Smooth muscle cell (in vitro differentiated cells): ENCODE results near the gene ETHE1. TPM values are rescaled to one million over a fixed set of nuclear protein-coding genes. Genes with fewer than 3 reads are reported as not detected.

Experiments used
- DNase-seq: peaks from one replicate; lab custom pipeline; 2025; ENCODE audit not compliant: unreplicated experiment; lab: John Stamatoyannopoulos, UW
- H2AFZ ChIP-seq: fragments of 200-600 bp; sonication (generic); 2 replicates; pipeline ENCODE4 v1.6.0; 2016; ENCODE audit warnings: antibody characterized with exemption, low read depth, mild to moderate bottlenecking
- H3F3A ChIP-seq: fragments of 200-600 bp; sonication (generic); 2 replicates; pipeline ENCODE4 v1.6.0; 2017; ENCODE audit warnings: antibody characterized with exemption, low read depth
- H3K27ac ChIP-seq: fragments of 200-600 bp; sonication (generic); 2 replicates; pipeline ENCODE4 v1.5.1; 2016; ENCODE audit warnings: low read depth, mild to moderate bottlenecking
- H3K27me3 ChIP-seq: fragments of 200-600 bp; sonication (generic); 2 replicates; pipeline ENCODE4 v1.6.1; 2016; ENCODE audit warnings: low read depth, mild to moderate bottlenecking
- H3K36me3 ChIP-seq: fragments of 200-600 bp; sonication (generic); 2 replicates; pipeline ENCODE4 v1.5.1; 2016; ENCODE audit warnings: low read depth
- H3K4me1 ChIP-seq: fragments of 200-600 bp; sonication (generic); 2 replicates; pipeline ENCODE4 v1.5.1; 2016; ENCODE audit warnings: low read depth
- H3K4me2 ChIP-seq: fragments of 200-600 bp; sonication (generic); 2 replicates; pipeline ENCODE4 v1.6.0; 2016; ENCODE audit warnings: mild to moderate bottlenecking
- H3K4me3 ChIP-seq: fragments of 200-600 bp; sonication (generic); 2 replicates; pipeline ENCODE4 v1.5.1; 2016; ENCODE audit warnings: mild to moderate bottlenecking
- H3K79me2 ChIP-seq: fragments of 200-600 bp; sonication (generic); 2 replicates; pipeline ENCODE4 v1.6.0; 2016; ENCODE audit warnings: low read depth, mild to moderate bottlenecking
- H3K9ac ChIP-seq: fragments of 200-600 bp; sonication (generic); 2 replicates; pipeline ENCODE4 v1.6.0; 2016; ENCODE audit warnings: low read depth
- H3K9me3 ChIP-seq: fragments of 200-600 bp; sonication (generic); replicated peaks from 2 replicates; pipeline ENCODE4 v1.5.1; 2016; ENCODE audit warnings: low read depth
- H4K20me1 ChIP-seq: fragments of 200-600 bp; sonication (generic); 2 replicates; pipeline ENCODE4 v1.6.0; 2016; ENCODE audit warnings: low read depth
- CTCF ChIP-seq: fragments of 200-600 bp; sonication (generic); IDR thresholded peaks from 2 replicates; pipeline ENCODE4 v1.5.1; 2017; ENCODE audit warnings: borderline replicate concordance, mild to moderate bottlenecking, antibody characterized with exemption; ENCODE audit not compliant: insufficient read depth, poor library complexity, severe bottlenecking
- WGBS: methylation state at CpG from one replicate; pipeline ENCODE4 v1.1.7; 2016; ENCODE audit warnings: low lambda C conversion rate; 5-methylcytosine and 5-hydroxymethylcytosine counted together
- polyA plus RNA-seq: library from polyadenylated mRNA; unstranded; fragments of >200 nt; fragmentation: Nextera tagmentation; extraction: Ambion mirVana; gene quantifications from 2 replicates; pipeline ENCODE4 v1.2.1, GENCODE V29; 2016
- total RNA-seq: library from RNA; depleted of rRNA; stranded (reverse); fragments of >200 nt; gene quantifications from 2 replicates; pipeline ENCODE4 v1.2.3, GENCODE V29; 2014

The ETHE1 gene
- total and polyA plus RNA-seq, 2 experiments from 2014 or later: 61.1 to 61.4 TPM

- Histone ChIP-seq H3K36me3 (no peaks in the 10 kb centered on the region), H3K9ac (no peak overlapping the region), H3K27ac (no peak overlapping the region), H3K4me2 (no peak overlapping the region), H3K79me2 (no peaks in the 10 kb centered on the region), H2AFZ (no peak overlapping the region), H3F3A (no peaks in the 10 kb centered on the region), H3K9me3 (no peaks in the 10 kb centered on the region), H3K4me3 (no peak overlapping the region), H3K4me1 (no peaks in the 10 kb centered on the region), H3K27me3 (no peaks in the 10 kb centered on the region), H4K20me1 (no peaks in the 10 kb centered on the region)
- 74% methylated on average over 14 of the region's 14 CpGs for WGBS
- no peak for TF ChIP-seq CTCF
- DNase-seq: no peak
Measured at GRCh38 chr19:43562698-43563241, 35.8 kb upstream of the ETHE1 start.

- H3K27me3 ChIP-seq: no peaks in the 10 kb centered on the region
- H3K4me1 ChIP-seq: no peaks in the 10 kb centered on the region
- no peaks in the 10 kb centered on the region for H3K36me3 ChIP-seq
- WGBS: 96% methylated on average over 6 of the region's 6 CpGs
- DNase-seq: no peak
- H3F3A ChIP-seq: no peaks in the 10 kb centered on the region
- no peaks in the 10 kb centered on the region for H4K20me1 ChIP-seq
- H3K79me2 ChIP-seq: no peaks in the 10 kb centered on the region
- no peak for TF ChIP-seq CTCF
- no peak overlapping the region for H3K4me3 ChIP-seq
- no peak overlapping the region for H3K4me2 ChIP-seq
- H3K27ac ChIP-seq: no peak overlapping the region
- no peak overlapping the region for H2AFZ ChIP-seq
- H3K9me3 ChIP-seq: no peaks in the 10 kb centered on the region
- H3K9ac ChIP-seq: no peak overlapping the region
Measured at GRCh38 chr19:43562226-43562697, 35.3 kb upstream of the ETHE1 start.

GRCh38 chr19:43561139-43561970, 34.4 kb upstream of the ETHE1 start:
- Histone ChIP-seq H3K4me3 (no peak overlapping the region), H3K36me3 (no peaks in the 10 kb centered on the region), H2AFZ (no peak overlapping the region), H3F3A (no peaks in the 10 kb centered on the region), H4K20me1 (no peaks in the 10 kb centered on the region), H3K4me1 (no peaks in the 10 kb centered on the region), H3K4me2 (no peak overlapping the region), H3K79me2 (no peaks in the 10 kb centered on the region), H3K9ac (no peak overlapping the region), H3K27me3 (no peaks in the 10 kb centered on the region), H3K9me3 (no peaks in the 10 kb centered on the region), H3K27ac (no peak overlapping the region)
- WGBS: 96% methylated on average over 12 of the region's 12 CpGs
- no peak for TF ChIP-seq CTCF
- DNase-seq: no peak
